IMR-90 (cell line): ENCODE measurements around the gene ABCA3. TPM values are rescaled to one million over a fixed set of nuclear protein-coding genes. Genes with fewer than 3 reads are reported as not detected.

Experiments
- ATAC-seq: fragments of 200-7000 bp; cut with Tn5 transposase; 2 replicates; pipeline ENCODE4 v1.9.1; 2020; ENCODE audit warnings: low read depth, mild to moderate bottlenecking, moderate library complexity
- BruUV-seq: library from RNA; stranded (reverse); fragments of 400-500 nt; replicated peaks from 2 replicates; lab custom pipeline; 2021; lab: Mats Ljungman, UMichigan
- CTCF ChIA-PET: fragments of 300-600 bp; formaldehyde crosslinking; extraction: SDS; loops from one replicate; lab custom pipeline; 2021; ENCODE audit warnings: antibody characterized with exemption; lab: Yijun Ruan, JAX
- POLR2A ChIA-PET: fragments of 300-600 bp; sonication (Branson Sonifier 250); formaldehyde crosslinking; loops from one replicate; lab custom pipeline; 2022; ENCODE audit warnings: antibody characterized with exemption; ENCODE audit not compliant: unreplicated experiment; lab: Charles Lee
- DNase-seq: peaks from one replicate; pipeline ENCODE4 v3.0.0; 2013
- H2AFZ ChIP-seq: replicated peaks from 2 replicates; pipeline ENCODE3; 2013; ENCODE audit warnings: low read length, mild to moderate bottlenecking; ENCODE audit not compliant: poor library complexity
- H2AK5ac ChIP-seq: 2 replicates; pipeline ENCODE4 v1.6.1; 2013; ENCODE audit warnings: low read depth, low read length, inconsistent platforms
- H2AK9ac ChIP-seq: replicated peaks from 2 replicates; pipeline ENCODE3; 2013; ENCODE audit warnings: mild to moderate bottlenecking, low read depth, low read length, moderate library complexity; ENCODE audit not compliant: poor library complexity
- H2BK120ac ChIP-seq: 2 replicates; pipeline ENCODE4 v1.6.1; 2013; ENCODE audit warnings: low read depth, low read length, inconsistent platforms
- H2BK15ac ChIP-seq: 3 replicates; pipeline ENCODE4 v1.6.1; 2013; ENCODE audit warnings: low read depth, low read length, inconsistent platforms
- H2BK20ac ChIP-seq: 2 replicates; pipeline ENCODE4 v1.6.1; 2013; ENCODE audit warnings: low read depth, mild to moderate bottlenecking, inconsistent platforms, low read length, moderate library complexity
- H2BK5ac ChIP-seq: 2 replicates; pipeline ENCODE4 v1.6.1; 2013; ENCODE audit warnings: mild to moderate bottlenecking, low read depth, low read length, inconsistent platforms; ENCODE audit not compliant: poor library complexity, severe bottlenecking
- H3K14ac ChIP-seq: replicated peaks from 2 replicates; pipeline ENCODE4 v1.6.1; 2013; ENCODE audit warnings: low read depth, low read length, inconsistent platforms
- H3K18ac ChIP-seq: 2 replicates; pipeline ENCODE4 v1.6.1; 2013; ENCODE audit warnings: low read depth, low read length, control low read depth
- H3K23ac ChIP-seq: 2 replicates; pipeline ENCODE4 v1.6.1; 2013; ENCODE audit warnings: low read depth, low read length, inconsistent platforms
- H3K27ac ChIP-seq: 2 replicates; pipeline ENCODE4 v1.5.1; 2013; ENCODE audit warnings: mild to moderate bottlenecking, control low read depth, low read length; ENCODE audit not compliant: insufficient read depth
- H3K27me3 ChIP-seq: 2 replicates; pipeline ENCODE4 v1.6.1; 2013; ENCODE audit warnings: low read length; ENCODE audit not compliant: control insufficient read depth, insufficient read depth
- H3K36me3 ChIP-seq: 2 replicates; pipeline ENCODE4 v1.6.1; 2013; ENCODE audit warnings: low read length, mixed read lengths; ENCODE audit not compliant: control insufficient read depth, insufficient read depth
- H3K4ac ChIP-seq: 2 replicates; pipeline ENCODE4 v1.6.1; 2013; ENCODE audit warnings: low read depth, low read length, inconsistent platforms
- H3K4me1 ChIP-seq: 2 replicates; pipeline ENCODE4 v1.6.1; 2013; ENCODE audit warnings: low read length, mixed read lengths; ENCODE audit not compliant: control insufficient read depth, insufficient read depth
- H3K4me2 ChIP-seq: 2 replicates; pipeline ENCODE4 v1.6.1; 2013; ENCODE audit warnings: low read depth, mild to moderate bottlenecking, control low read depth, low read length, moderate library complexity
- H3K4me3 ChIP-seq: 2 replicates; pipeline ENCODE4 v1.5.1; 2013; ENCODE audit warnings: low read depth, mild to moderate bottlenecking, control low read depth, low read length, moderate library complexity; ENCODE audit not compliant: insufficient read depth
- H3K56ac ChIP-seq: 2 replicates; pipeline ENCODE4 v1.6.1; 2013; ENCODE audit warnings: low read length, inconsistent platforms; ENCODE audit not compliant: insufficient read depth; ENCODE audit errors: extremely low read depth
- H3K79me1 ChIP-seq, 2 experiments: 2 replicates each; pipeline ENCODE4 v1.6.1; 2013; ENCODE audit warnings: low read length in 2 of 2, inconsistent platforms in 1 of 2, low read depth in 1 of 2
- H3K9ac ChIP-seq: 2 replicates; pipeline ENCODE4 v1.6.1; 2013; ENCODE audit warnings: low read depth, low read length, control low read depth
- H3K9me1 ChIP-seq: 2 replicates; pipeline ENCODE4 v1.6.1; 2013; ENCODE audit warnings: low read length, inconsistent platforms; ENCODE audit not compliant: insufficient read depth
- H3K9me3 ChIP-seq: 2 replicates; pipeline ENCODE4 v1.6.1; 2013; ENCODE audit warnings: low read length; ENCODE audit not compliant: control insufficient read depth, insufficient read depth
- H4K20me1 ChIP-seq: 2 replicates; pipeline ENCODE4 v1.6.1; 2013; ENCODE audit warnings: low read length, inconsistent platforms; ENCODE audit not compliant: insufficient read depth
- H4K5ac ChIP-seq: 2 replicates; pipeline ENCODE4 v1.6.1; 2013; ENCODE audit warnings: mild to moderate bottlenecking, low read depth, low read length, control low read depth
- H4K8ac ChIP-seq, 2 experiments: 2 replicates each; pipeline ENCODE4 v1.6.1; 2013; ENCODE audit warnings: low read depth in 2 of 2, low read length in 2 of 2, control low read depth in 1 of 2, inconsistent platforms in 1 of 2
- H4K91ac ChIP-seq: 2 replicates; pipeline ENCODE4 v1.6.1; 2013; ENCODE audit warnings: low read depth, low read length, inconsistent platforms; ENCODE audit not compliant: insufficient read depth
- BHLHE40 ChIP-seq: fragments of 150-350 bp; IDR thresholded peaks from 2 replicates; pipeline ENCODE4 v1.6.1; 2016; ENCODE audit warnings: mild to moderate bottlenecking, low read depth, low read length
- CEBPB ChIP-seq: IDR thresholded peaks from 2 replicates; pipeline ENCODE4 v1.6.1; 2012; ENCODE audit warnings: low read depth, low read length, improper control_type of control experiment
- FOS ChIP-seq: fragments of 150-350 bp; IDR thresholded peaks from 2 replicates; pipeline ENCODE4 v1.6.1; 2016; ENCODE audit warnings: low read depth, low read length
- MAFK ChIP-seq: IDR thresholded peaks from 2 replicates; pipeline ENCODE4 v1.6.1; 2012; ENCODE audit warnings: low read depth, low read length, improper control_type of control experiment
- MAZ ChIP-seq: IDR thresholded peaks from 2 replicates; pipeline ENCODE4 v1.6.1; 2012; ENCODE audit warnings: low read depth, mild to moderate bottlenecking, low read length, improper control_type of control experiment, moderate library complexity, borderline replicate concordance
- MXI1 ChIP-seq: IDR thresholded peaks from 2 replicates; pipeline ENCODE4 v1.6.1; 2012; ENCODE audit warnings: low read depth, mild to moderate bottlenecking, low read length, moderate library complexity, borderline replicate concordance
- NFE2L2 ChIP-seq: fragments of 150-350 bp; IDR thresholded peaks from 2 replicates; pipeline ENCODE4 v1.6.1; 2016; ENCODE audit warnings: low read depth, mild to moderate bottlenecking, low read length
- POLR2A ChIP-seq: IDR thresholded peaks from 2 replicates; pipeline ENCODE4 v1.6.1; 2012; ENCODE audit warnings: mild to moderate bottlenecking, low read depth, low read length
- RAD21 ChIP-seq: IDR thresholded peaks from 2 replicates; pipeline ENCODE4 v1.6.1; 2012; ENCODE audit warnings: low read length, improper control_type of control experiment
- RCOR1 ChIP-seq: IDR thresholded peaks from 2 replicates; pipeline ENCODE4 v1.6.1; 2012; ENCODE audit warnings: mild to moderate bottlenecking, low read length, improper control_type of control experiment; ENCODE audit not compliant: insufficient replicate concordance
- RFX5 ChIP-seq: IDR thresholded peaks from 2 replicates; pipeline ENCODE4 v1.8.0; 2012; ENCODE audit warnings: low read depth, mild to moderate bottlenecking, low read length, moderate library complexity
- SMC3 ChIP-seq: fragments of 150-350 bp; IDR thresholded peaks from 2 replicates; pipeline ENCODE4 v1.6.1; 2016; ENCODE audit warnings: low read depth, mild to moderate bottlenecking, antibody characterized with exemption, low read length, moderate library complexity
- WGBS, 2 experiments: methylation state at CpG; one replicate each; pipeline versions ENCODE4 v1.1.5 to v1.1.7; 2013; ENCODE audit warnings: missing lambda C conversion rate in 2 of 2; ENCODE audit not compliant: insufficient read length in 1 of 2; ENCODE audit errors: extremely low coverage in 2 of 2; 5-methylcytosine and 5-hydroxymethylcytosine counted together
- dilution Hi-C: fragments of 300-500 bp; cut with HindIII; formaldehyde crosslinking; loops from one replicate; pipeline ENCODE4 v1.14.3; 2018; ENCODE audit warnings: low sequenced_read_pairs; ENCODE audit not compliant: unreplicated experiment
- in situ Hi-C: fragments of 300-500 bp; cut with MboI; formaldehyde crosslinking; loops from 3 replicates; pipeline ENCODE4 v1.14.3; 2019; ENCODE audit warnings: low sequenced_read_pairs, inconsistent platforms, mixed read lengths
- intact Hi-C: fragments of 100-400 bp; cut with micrococcal nuclease; formaldehyde crosslinking; loops from 2 replicates; pipeline ENCODE4 v1.10.0; 2022
- polyA plus RNA-seq, 3 experiments: library from polyadenylated mRNA; depleted of rRNA; stranded (reverse); fragments of >200 nt; gene quantifications; 2 replicates each; pipeline ENCODE4 v1.2.3, GENCODE V29; 2012; ENCODE audit warnings: low replicate concordance in 1 of 3
- total RNA-seq: library from RNA; depleted of rRNA; stranded (reverse); fragments of >200 nt; gene quantifications from 2 replicates; pipeline ENCODE4 v1.2.3, GENCODE V29; 2012
- TF ChIP-seq, protein P1 (sequence below): fragments of 150-350 bp; IDR thresholded peaks from 2 replicates; pipeline ENCODE4 v1.6.1; 2016; ENCODE audit warnings: low read depth, mild to moderate bottlenecking, low read length, moderate library complexity, borderline replicate concordance
- TF ChIP-seq, protein P2 (sequence below): conservative IDR thresholded peaks from 2 replicates; pipeline ENCODE4 v1.5.1; 2012; ENCODE audit warnings: mild to moderate bottlenecking, low read depth, low read length, improper control_type of control experiment
- TF ChIP-seq, protein P3 (sequence below): fragments of 150-350 bp; IDR thresholded peaks from 2 replicates; pipeline ENCODE4 v1.6.1; 2017; ENCODE audit warnings: mild to moderate bottlenecking, antibody characterized with exemption, low read length, low read depth

Gene ABCA3
- total and polyA plus RNA-seq, 2 of the 4 experiments (the other 2 are of a cell fraction) = 0.18 to 0.22 TPM

DNA sequence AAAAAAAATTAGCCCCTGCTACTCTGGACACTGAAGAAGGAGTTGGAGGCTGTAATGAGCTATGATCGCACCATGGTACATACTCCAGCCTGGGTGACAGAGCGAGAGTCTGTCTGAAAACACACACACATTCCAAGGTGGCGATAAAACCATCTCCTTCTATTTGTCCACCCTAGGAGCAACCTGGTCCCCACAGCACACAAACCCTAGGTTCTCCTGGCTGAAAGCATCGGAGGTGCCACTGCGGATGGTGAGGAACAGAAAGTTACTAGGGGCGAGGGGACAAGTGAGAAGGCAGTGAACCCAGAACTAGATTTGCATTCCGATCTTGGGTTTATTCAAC lies 87.8 kb downstream of the ABCA3 start:
- H3K4me2 ChIP-seq = no peak overlapping the region
- H3K9me1 ChIP-seq = 0 out of 2 replicates have a peak, but pooled peaks cover 2% of the 10 kb centered on the region
- no peak overlapping the region for H4K8ac ChIP-seq
- POLR2A ChIA-PET = no interaction called here
- H4K91ac ChIP-seq = no peak overlapping the region
- no peak overlapping the region for H3K4ac ChIP-seq
- TF ChIP-seq POLR2A (no peak), CEBPB (no peak), SMC3 (no peak), RFX5 (no peak), FOS (no peak), MAFK (no peak), RCOR1 (no peak), BHLHE40 (no peak), RAD21 (no peak), NFE2L2 (no peak), MXI1 (no peak), MAZ (no peak)
- TF ChIP-seq, protein P1, sequence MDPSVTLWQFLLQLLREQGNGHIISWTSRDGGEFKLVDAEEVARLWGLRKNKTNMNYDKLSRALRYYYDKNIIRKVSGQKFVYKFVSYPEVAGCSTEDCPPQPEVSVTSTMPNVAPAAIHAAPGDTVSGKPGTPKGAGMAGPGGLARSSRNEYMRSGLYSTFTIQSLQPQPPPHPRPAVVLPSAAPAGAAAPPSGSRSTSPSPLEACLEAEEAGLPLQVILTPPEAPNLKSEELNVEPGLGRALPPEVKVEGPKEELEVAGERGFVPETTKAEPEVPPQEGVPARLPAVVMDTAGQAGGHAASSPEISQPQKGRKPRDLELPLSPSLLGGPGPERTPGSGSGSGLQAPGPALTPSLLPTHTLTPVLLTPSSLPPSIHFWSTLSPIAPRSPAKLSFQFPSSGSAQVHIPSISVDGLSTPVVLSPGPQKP = no peak
- TF ChIP-seq, protein P2, sequence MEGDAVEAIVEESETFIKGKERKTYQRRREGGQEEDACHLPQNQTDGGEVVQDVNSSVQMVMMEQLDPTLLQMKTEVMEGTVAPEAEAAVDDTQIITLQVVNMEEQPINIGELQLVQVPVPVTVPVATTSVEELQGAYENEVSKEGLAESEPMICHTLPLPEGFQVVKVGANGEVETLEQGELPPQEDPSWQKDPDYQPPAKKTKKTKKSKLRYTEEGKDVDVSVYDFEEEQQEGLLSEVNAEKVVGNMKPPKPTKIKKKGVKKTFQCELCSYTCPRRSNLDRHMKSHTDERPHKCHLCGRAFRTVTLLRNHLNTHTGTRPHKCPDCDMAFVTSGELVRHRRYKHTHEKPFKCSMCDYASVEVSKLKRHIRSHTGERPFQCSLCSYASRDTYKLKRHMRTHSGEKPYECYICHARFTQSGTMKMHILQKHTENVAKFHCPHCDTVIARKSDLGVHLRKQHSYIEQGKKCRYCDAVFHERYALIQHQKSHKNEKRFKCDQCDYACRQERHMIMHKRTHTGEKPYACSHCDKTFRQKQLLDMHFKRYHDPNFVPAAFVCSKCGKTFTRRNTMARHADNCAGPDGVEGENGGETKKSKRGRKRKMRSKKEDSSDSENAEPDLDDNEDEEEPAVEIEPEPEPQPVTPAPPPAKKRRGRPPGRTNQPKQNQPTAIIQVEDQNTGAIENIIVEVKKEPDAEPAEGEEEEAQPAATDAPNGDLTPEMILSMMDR = no peak
- TF ChIP-seq, protein P3, sequence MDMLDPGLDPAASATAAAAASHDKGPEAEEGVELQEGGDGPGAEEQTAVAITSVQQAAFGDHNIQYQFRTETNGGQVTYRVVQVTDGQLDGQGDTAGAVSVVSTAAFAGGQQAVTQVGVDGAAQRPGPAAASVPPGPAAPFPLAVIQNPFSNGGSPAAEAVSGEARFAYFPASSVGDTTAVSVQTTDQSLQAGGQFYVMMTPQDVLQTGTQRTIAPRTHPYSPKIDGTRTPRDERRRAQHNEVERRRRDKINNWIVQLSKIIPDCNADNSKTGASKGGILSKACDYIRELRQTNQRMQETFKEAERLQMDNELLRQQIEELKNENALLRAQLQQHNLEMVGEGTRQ = no peak
- no peak overlapping the region for H2BK5ac ChIP-seq
- no peak overlapping the region for H2AK9ac ChIP-seq
- H3K18ac ChIP-seq = no peak overlapping the region
- in situ Hi-C loops = loop anchor here (10.0 kb wide), 1 partner anchor 252 kb away; no protein-coding TSS in a partner anchor
- H2BK15ac ChIP-seq = no peak overlapping the region
- no peak overlapping the region for H2AFZ ChIP-seq
- ATAC-seq (no peak), DNase-seq (no peak)
- no peak overlapping the region for H3K4me3 ChIP-seq
- H2BK20ac ChIP-seq = no peak overlapping the region
- no TSS peak for BruUV-seq
- intact Hi-C loops = no loop called here
- no peaks in the 10 kb centered on the region for H3K27me3 ChIP-seq
- no peak overlapping the region for H3K56ac ChIP-seq
- CTCF ChIA-PET = no interaction called here
- no peak overlapping the region for H3K27ac ChIP-seq
- H3K9me3 ChIP-seq = no peaks in the 10 kb centered on the region
- no peak overlapping the region for H2AK5ac ChIP-seq
- H3K14ac ChIP-seq = no peak overlapping the region
- no CpG with 5 or more reads among the region's 7 CpGs for WGBS, 2 experiments
- no peak overlapping the region for H3K23ac ChIP-seq
- H2BK120ac ChIP-seq = no peak overlapping the region
- dilution Hi-C loops = no loop called here
- no peak overlapping the region for H4K5ac ChIP-seq
- peaks cover 29% of the 10 kb centered on the region for H4K20me1 ChIP-seq
- H3K9ac ChIP-seq = no peak overlapping the region
- H3K36me3 ChIP-seq = peaks cover 40% of the 10 kb centered on the region
- H3K79me1 ChIP-seq = peaks cover 21 to 50% of the 10 kb centered on the region in 2 experiments
- peaks cover 9% of the 10 kb centered on the region for H3K4me1 ChIP-seq
